HEK293 (cell line): ENCODE results near the gene SPIRE1.

Source experiments
- CTCF ChIA-PET: fragments of 350-600 bp; formaldehyde crosslinking; extraction: SDS; loops from one replicate; lab custom pipeline; 2021; ENCODE audit warnings: antibody characterized with exemption; lab: Yijun Ruan, JAX
- POLR2A ChIA-PET: fragments of 300-600 bp; formaldehyde crosslinking; extraction: SDS; loops from one replicate; lab custom pipeline; 2020; ENCODE audit warnings: antibody characterized with exemption, inconsistent platforms; lab: Yijun Ruan, JAX
- H3K27ac ChIP-seq: fragments of 200-500 bp; sonication (Bioruptor generic); 2 replicates; pipeline ENCODE4 v1.5.1; 2014; ENCODE audit warnings: low read depth, low read length, control low read depth, inconsistent platforms; ENCODE audit errors: extremely low read depth
- H3K36me3 ChIP-seq, 2 experiments: fragments of 200-500 bp in 1 of 2; sonication (Bioruptor generic) in 1 of 2; 1 replicate in 1 of 2; 2 replicates in 1 of 2; pipeline ENCODE4 v1.5.1; 2014 to 2017; ENCODE audit warnings: inconsistent platforms in 2 of 2, low read length in 2 of 2; ENCODE audit not compliant: control insufficient read depth in 2 of 2, insufficient read depth in 1 of 2
- H3K4me1 ChIP-seq: fragments of 200-500 bp; sonication (Bioruptor generic); 2 replicates; pipeline ENCODE4 v1.5.1; 2014; ENCODE audit warnings: mild to moderate bottlenecking, low read length, inconsistent platforms; ENCODE audit not compliant: control insufficient read depth, insufficient read depth
- H3K4me3 ChIP-seq: 2 replicates; pipeline ENCODE4 v1.5.1; 2011; ENCODE audit warnings: low read depth, mild to moderate bottlenecking, control low read depth, low read length, moderate library complexity
- H3K9me3 ChIP-seq: fragments of 200-500 bp; sonication (Bioruptor generic); 2 replicates; pipeline ENCODE4 v1.5.1; 2014; ENCODE audit warnings: low read depth, low read length, inconsistent platforms; ENCODE audit not compliant: control insufficient read depth, insufficient read depth
- HIC1 ChIP-seq: fragments of 450-650 bp; formaldehyde crosslinking; IDR thresholded peaks from 2 replicates; pipeline ENCODE4 v1.5.1; 2016; ENCODE audit warnings: missing biosample characterization, missing genetic modification characterization
- MZF1 ChIP-seq: fragments of 450-650 bp; formaldehyde crosslinking; IDR thresholded peaks from 2 replicates; pipeline ENCODE4 v1.5.1; 2017; ENCODE audit warnings: missing biosample characterization, missing genetic modification characterization, borderline replicate concordance
- SCRT1 ChIP-seq: fragments of 450-650 bp; formaldehyde crosslinking; IDR thresholded peaks from 2 replicates; pipeline ENCODE4 v1.5.1; 2016; ENCODE audit warnings: missing biosample characterization, missing genetic modification characterization, borderline replicate concordance
- TCF7L2 ChIP-seq: IDR thresholded peaks from 2 replicates; pipeline ENCODE4 v1.6.1; 2011; ENCODE audit warnings: low read depth, mild to moderate bottlenecking, inconsistent platforms, low read length, moderate library complexity, borderline replicate concordance
- WT1 ChIP-seq: fragments of 450-650 bp; formaldehyde crosslinking; IDR thresholded peaks from 2 replicates; pipeline ENCODE4 v1.5.1; 2016; ENCODE audit warnings: missing biosample characterization, missing genetic modification characterization
- ZBTB17 ChIP-seq: fragments of 450-650 bp; formaldehyde crosslinking; IDR thresholded peaks from 2 replicates; pipeline ENCODE4 v1.5.1; 2016; ENCODE audit warnings: missing biosample characterization, missing genetic modification characterization
- ZBTB44 ChIP-seq: fragments of 450-650 bp; IDR thresholded peaks from 2 replicates; pipeline ENCODE4 v1.5.1; 2018; ENCODE audit warnings: missing biosample characterization, mild to moderate bottlenecking, missing genetic modification characterization
- ZBTB48 ChIP-seq: fragments of 450-650 bp; formaldehyde crosslinking; IDR thresholded peaks from 2 replicates; pipeline ENCODE4 v1.5.1; 2016; ENCODE audit warnings: missing biosample characterization, missing genetic modification characterization
- ZIC2 ChIP-seq: fragments of 450-650 bp; formaldehyde crosslinking; IDR thresholded peaks from 2 replicates; pipeline ENCODE4 v1.5.1; 2016; ENCODE audit warnings: missing biosample characterization, missing genetic modification characterization
- ZNF121 ChIP-seq: fragments of 450-650 bp; formaldehyde crosslinking; IDR thresholded peaks from 2 replicates; pipeline ENCODE4 v1.5.1; 2016; ENCODE audit warnings: missing biosample characterization, missing genetic modification characterization
- ZNF211 ChIP-seq: fragments of 450-650 bp; formaldehyde crosslinking; IDR thresholded peaks from 2 replicates; pipeline ENCODE4 v1.5.1; 2016; ENCODE audit warnings: low read depth, missing biosample characterization, missing genetic modification characterization
- ZNF23 ChIP-seq: fragments of 450-650 bp; formaldehyde crosslinking; IDR thresholded peaks from 2 replicates; pipeline ENCODE4 v1.5.1; 2016; ENCODE audit warnings: missing biosample characterization, missing genetic modification characterization, borderline replicate concordance
- ZNF26 ChIP-seq: fragments of 450-650 bp; formaldehyde crosslinking; IDR thresholded peaks from 2 replicates; pipeline ENCODE4 v1.5.1; 2016; ENCODE audit warnings: missing biosample characterization, missing genetic modification characterization
- ZNF341 ChIP-seq: fragments of 450-650 bp; formaldehyde crosslinking; IDR thresholded peaks from 2 replicates; pipeline ENCODE4; 2016; ENCODE audit warnings: low read depth, missing biosample characterization, missing genetic modification characterization
- ZNF354C ChIP-seq: fragments of 450-650 bp; formaldehyde crosslinking; IDR thresholded peaks from 2 replicates; pipeline ENCODE4 v1.5.1; 2016; ENCODE audit warnings: missing biosample characterization, missing genetic modification characterization, low read depth, borderline replicate concordance
- ZNF366 ChIP-seq: fragments of 450-650 bp; formaldehyde crosslinking; conservative IDR thresholded peaks from 2 replicates; pipeline ENCODE4 v1.5.1; 2016; ENCODE audit warnings: missing biosample characterization, missing genetic modification characterization
- ZNF416 ChIP-seq: fragments of 450-650 bp; formaldehyde crosslinking; IDR thresholded peaks from 2 replicates; pipeline ENCODE4 v1.5.1; 2016; ENCODE audit warnings: missing biosample characterization, missing genetic modification characterization
- ZNF423 ChIP-seq: fragments of 450-650 bp; formaldehyde crosslinking; IDR thresholded peaks from 2 replicates; pipeline ENCODE4 v1.5.1; 2016; ENCODE audit warnings: missing biosample characterization, missing genetic modification characterization
- ZNF48 ChIP-seq: fragments of 450-650 bp; formaldehyde crosslinking; IDR thresholded peaks from 2 replicates; pipeline ENCODE4 v1.5.1; 2016; ENCODE audit warnings: missing biosample characterization, missing genetic modification characterization
- ZNF548 ChIP-seq: fragments of 450-650 bp; formaldehyde crosslinking; IDR thresholded peaks from 2 replicates; pipeline ENCODE4 v1.5.1; 2016; ENCODE audit warnings: missing biosample characterization, missing genetic modification characterization
- ZNF600 ChIP-seq: fragments of 450-650 bp; formaldehyde crosslinking; IDR thresholded peaks from 2 replicates; pipeline ENCODE4 v1.5.1; 2016; ENCODE audit warnings: missing biosample characterization, missing genetic modification characterization
- ZNF670 ChIP-seq: fragments of 450-650 bp; formaldehyde crosslinking; IDR thresholded peaks from 2 replicates; pipeline ENCODE4 v1.5.1; 2016; ENCODE audit warnings: missing biosample characterization, missing genetic modification characterization, low read depth
- ZNF677 ChIP-seq: fragments of 450-650 bp; IDR thresholded peaks from 2 replicates; pipeline ENCODE4 v1.5.0; 2018; ENCODE audit warnings: missing biosample characterization, mild to moderate bottlenecking, missing genetic modification characterization, moderate library complexity
- ZNF704 ChIP-seq: fragments of 450-650 bp; formaldehyde crosslinking; IDR thresholded peaks from 2 replicates; pipeline ENCODE4 v1.5.1; 2016; ENCODE audit warnings: missing biosample characterization, missing genetic modification characterization
- ZNF76 ChIP-seq: fragments of 450-650 bp; formaldehyde crosslinking; IDR thresholded peaks from 2 replicates; pipeline ENCODE4; 2016; ENCODE audit warnings: low read depth, missing biosample characterization, missing genetic modification characterization, borderline replicate concordance
- ZNF777 ChIP-seq: fragments of 450-650 bp; formaldehyde crosslinking; IDR thresholded peaks from 2 replicates; pipeline ENCODE4 v1.5.1; 2017; ENCODE audit warnings: missing biosample characterization, missing genetic modification characterization, borderline replicate concordance

Gene SPIRE1

GRCh38 chr18:12654971-12655370 is 2.9 kb downstream of the SPIRE1 start:
- H3K9me3 ChIP-seq = no peaks in the 10 kb centered on the region
- no peak overlapping the region for H3K27ac ChIP-seq
- H3K36me3 ChIP-seq = peaks cover 0 to under 1% of the 10 kb centered on the region in 2 experiments; a peak in 1 of 3 replicates
- H3K4me1 ChIP-seq = peaks cover 12% of the 10 kb centered on the region
- ChIA-PET POLR2A (no interaction called here), CTCF (no interaction called here)
- H3K4me3 ChIP-seq = no peak overlapping the region
- no peak for TF ChIP-seq ZNF76 (tag by site-specific recombination)
- TF ChIP-seq ZNF121 = peak; percentile 90
- peak; percentile 39; the same call in 1 of the 2 replicates for TF ChIP-seq SCRT1 (tag by site-specific recombination)
- TF ChIP-seq ZNF366 (tag by site-specific recombination) = 0 out of 2 replicates have a peak, but pooled peaks have one; percentile 24

- no peak overlapping the region for H3K27ac ChIP-seq
- H3K4me1 ChIP-seq = peaks cover 12% of the 10 kb centered on the region
- CTCF ChIA-PET = interaction anchor here (0.7 kb wide), 2 partner anchors 29 to 45 kb away, joined by 3 to 6 read pairs; no protein-coding TSS in a partner anchor
- H3K4me3 ChIP-seq = no peak overlapping the region
- H3K9me3 ChIP-seq = no peaks in the 10 kb centered on the region
- TF ChIP-seq ZBTB48 (tag by site-specific recombination) = peak; percentile 42; the same call in 1 of the 2 replicates
- no peak for TF ChIP-seq ZNF354C (tag by site-specific recombination)
- no peak for TF ChIP-seq ZNF416
- no peak for TF ChIP-seq HIC1 (tag by site-specific recombination)
- no peak for TF ChIP-seq ZNF777 (tag by site-specific recombination)
- TF ChIP-seq ZNF600 = peak; percentile 56; the same call in 1 of the 2 replicates
- 0 out of 2 replicates have a peak, but pooled peaks have one; percentile 13 for TF ChIP-seq ZNF341 (tag by site-specific recombination)
- no peak for TF ChIP-seq ZNF26 (tag by site-specific recombination)
- POLR2A ChIA-PET = interaction anchor here (0.6 kb wide), 1 partner anchor 245 kb away, joined by 3 read pairs; the partner anchor contains the start of gene PRELID3A
- peaks cover 4 to 6% of the 10 kb centered on the region in 2 experiments; a peak in 2 of 3 replicates for H3K36me3 ChIP-seq
Measured at GRCh38 chr18:12652861-12653401, 5.0 kb downstream of the SPIRE1 start.

- CTCF ChIA-PET = interaction anchor here (0.6 kb wide), 1 partner anchor 27 kb away, joined by 4 read pairs; no protein-coding TSS in a partner anchor
- no peak overlapping the region for H3K27ac ChIP-seq
- TF ChIP-seq ZNF23 (tag by site-specific recombination) = no peak
- no peak for TF ChIP-seq ZBTB44 (tag by site-specific recombination)
- no peak for TF ChIP-seq MZF1 (tag by site-specific recombination)
- TF ChIP-seq WT1 = no peak
- no peak for TF ChIP-seq ZNF211 (tag by site-specific recombination)
- TF ChIP-seq ZNF677 = no peak
- TF ChIP-seq ZNF704 (tag by site-specific recombination) = no peak
- TF ChIP-seq TCF7L2 = no peak
- TF ChIP-seq ZBTB17 (tag by site-specific recombination) = no peak
- TF ChIP-seq ZNF670 = no peak
- no peak for TF ChIP-seq ZNF548 (tag by site-specific recombination)
- no peak for TF ChIP-seq ZIC2 (tag by site-specific recombination)
- TF ChIP-seq ZNF423 (tag by site-specific recombination) = no peak
- no peak for TF ChIP-seq ZNF48
Measured at GRCh38 chr18:12651651-12652050, 6.3 kb downstream of the SPIRE1 start.

More at GRCh38 chr18:12651651-12652050, 6.3 kb downstream of the SPIRE1 start:
- POLR2A ChIA-PET = no interaction called here
- Histone ChIP-seq H3K36me3 (peaks cover 10 to 11% of the 10 kb centered on the region in 2 experiments; a peak in 2 of 3 replicates), H3K9me3 (no peaks in the 10 kb centered on the region), H3K4me1 (peaks cover 12% of the 10 kb centered on the region), H3K4me3 (no peak overlapping the region)
